HEK293T (cell line): Measurements from ENCODE around the gene TPSD1.

Source experiments
- ARNT ChIP-seq: fragments of 450-650 bp; IDR thresholded peaks from 2 replicates; pipeline ENCODE4 v1.6.1; 2017; ENCODE audit warnings: mild to moderate bottlenecking
- BHLHE40 ChIP-seq: fragments of 450-650 bp; IDR thresholded peaks from 2 replicates; pipeline ENCODE4 v1.6.1; 2016; ENCODE audit warnings: mild to moderate bottlenecking, moderate library complexity, borderline replicate concordance
- CTBP1 ChIP-seq: fragments of 450-650 bp; IDR thresholded peaks from 2 replicates; pipeline ENCODE4 v1.6.1; 2016; ENCODE audit warnings: borderline replicate concordance
- ELF4 ChIP-seq: fragments of 450-650 bp; IDR thresholded peaks from 2 replicates; pipeline ENCODE4 v1.6.1; 2017; ENCODE audit warnings: antibody characterized with exemption
- FOXM1 ChIP-seq: fragments of 450-650 bp; IDR thresholded peaks from 2 replicates; pipeline ENCODE4 v1.6.1; 2017; ENCODE audit warnings: mild to moderate bottlenecking, borderline replicate concordance
- LEF1 ChIP-seq: fragments of 450-650 bp; IDR thresholded peaks from 2 replicates; pipeline ENCODE4 v1.6.1; 2017; ENCODE audit warnings: mild to moderate bottlenecking, borderline replicate concordance
- NFRKB ChIP-seq: fragments of 450-650 bp; IDR thresholded peaks from 2 replicates; pipeline ENCODE4 v1.6.1; 2016; ENCODE audit warnings: mild to moderate bottlenecking, moderate library complexity

GRCh38 chr16:1299868-1300203 lies 44.0 kb downstream of the TPSD1 start:
- no peak for TF ChIP-seq ELF4
- TF ChIP-seq FOXM1, result no peak
- TF ChIP-seq ARNT, result no peak
- no peak for TF ChIP-seq BHLHE40
- TF ChIP-seq CTBP1, result no peak
- no peak for TF ChIP-seq LEF1
- TF ChIP-seq NFRKB, result no peak
